IgD-negative memory B cell (primary cell): Measurements from ENCODE around the gene DISP1. TPM values are rescaled to one million over a fixed set of nuclear protein-coding genes. Genes with fewer than 3 reads are reported as not detected.

ENCODE experiments used
- polyA plus RNA-seq: library from polyadenylated mRNA; unstranded; fragments of 300-500 nt; fragmentation: Illumina TruSeq; gene quantifications from one replicate; pipeline ENCODE4 v1.2.3, GENCODE V29; 2021

DISP1 gene
- polyA plus RNA-seq, 1 donor from 2014 or later: 5.4 TPM

Other genes starting within 250 kb of the DISP1 start
- gene TAF1A, start 225.1 kb upstream of the DISP1 start, polyA plus RNA-seq: 13.9 TPM
- 61.3 TPM for gene MIA3, start 196.9 kb upstream of the DISP1 start, polyA plus RNA-seq
- gene AIDA, start 102.5 kb upstream of the DISP1 start, polyA plus RNA-seq: 67.1 TPM
- 13.6 TPM for gene BROX, start 102.5 kb upstream of the DISP1 start, polyA plus RNA-seq
- gene FAM177B, start 77.8 kb upstream of the DISP1 start, polyA plus RNA-seq: 30.0 TPM